ENCODE data around the gene LATS2. TPM values are rescaled to one million over a fixed set of nuclear protein-coding genes. Genes with fewer than 3 reads are reported as not detected.

The LATS2 gene
- total and polyA plus RNA-seq, 3 donors from 2014 or later: 35.6 to 40.2 (median 36.5) TPM

DNA sequence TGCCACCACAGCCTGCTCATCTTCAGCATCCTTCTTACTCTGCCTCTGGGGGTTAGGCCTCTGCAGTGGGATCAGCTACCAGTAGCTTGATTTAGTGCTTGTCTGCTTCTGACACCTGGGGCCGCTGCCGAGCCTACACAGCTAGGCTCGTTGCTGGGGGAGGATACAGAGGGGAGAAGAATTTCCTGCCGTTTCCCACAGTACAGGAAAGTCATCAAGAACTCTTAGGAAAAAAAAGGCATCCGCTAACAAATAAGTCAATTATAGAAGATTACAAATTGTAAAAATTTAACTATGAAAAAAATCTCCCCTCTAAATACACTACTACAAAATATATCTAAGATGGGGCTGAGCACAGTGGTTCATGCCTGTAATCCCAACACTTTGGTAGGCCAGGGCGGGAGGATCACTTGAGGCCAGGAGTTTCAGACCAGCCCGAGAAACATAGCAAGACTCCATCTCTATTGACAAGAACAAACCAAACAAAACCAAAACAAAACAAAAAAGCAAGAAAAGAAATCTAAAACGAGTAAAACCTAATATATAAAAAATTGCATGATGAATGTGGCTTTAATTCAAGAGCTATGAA is 26.7 kb downstream of the LATS2 start:
- peak overlapping the region in 1 of 2 donors; percentile 41 for H3K27ac ChIP-seq
- H3K4me3 ChIP-seq: no peak overlapping the region
- 45 to 46% methylated on average over 8 of the region's 8 CpGs for WGBS, 2 donors
- TF ChIP-seq POLR2A (IDR thresholded peaks at IDR 0.05): no peak
- TF ChIP-seq CTCF (IDR thresholded peaks at IDR 0.05): no peak
- no peaks in the 10 kb centered on the region for H3K9me3 ChIP-seq
- no peaks in the 10 kb centered on the region for H3K36me3 ChIP-seq (ENCODE audit: low read depth, missing control alignments)
- intact Hi-C loops (cut with DNase I; ENCODE audit: low total_unique reads): no loop called here
- no peaks in the 10 kb centered on the region for H3K27me3 ChIP-seq
- peaks cover 23% of the 10 kb centered on the region for H3K4me1 ChIP-seq
- no peak for DNase-seq

DNA sequence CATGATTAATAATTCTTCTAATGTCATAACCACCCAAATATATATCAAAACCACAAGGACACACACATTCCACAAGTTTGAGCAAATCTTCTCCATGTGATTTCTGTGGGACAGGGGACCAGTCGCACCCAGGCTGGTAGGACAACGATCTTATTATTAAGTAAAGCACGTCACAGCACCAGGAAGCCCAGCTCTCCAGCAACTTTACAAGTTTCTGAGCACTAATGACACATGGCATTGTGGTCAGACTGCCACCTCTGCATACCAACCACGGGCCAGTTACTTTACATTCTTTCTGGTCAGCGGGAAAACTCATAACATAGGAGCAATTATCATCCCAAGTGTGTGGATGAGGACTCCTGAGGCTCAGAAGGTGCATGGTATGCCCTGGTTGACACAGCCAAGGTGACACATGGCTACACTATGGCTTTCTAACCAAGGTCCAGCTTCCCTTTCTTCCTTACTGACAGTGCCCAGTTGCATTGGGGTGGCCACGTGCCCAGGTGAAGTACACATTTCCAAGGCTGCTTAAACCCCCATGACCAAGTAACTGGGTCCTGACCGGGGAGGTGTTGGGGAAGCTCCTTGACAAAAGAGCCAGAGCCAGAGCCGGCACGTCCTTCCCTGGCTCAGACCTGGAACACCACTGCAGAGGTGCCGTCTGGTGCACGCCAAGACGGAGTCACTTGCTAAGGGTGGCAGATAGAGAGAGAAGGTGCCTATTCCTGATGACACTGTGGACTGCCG is 27.4 kb downstream of the LATS2 start:
- no peak for DNase-seq
- H3K27ac ChIP-seq: peak overlapping the region in 1 of 2 donors; percentile 41
- intact Hi-C loops (cut with DNase I; ENCODE audit: low total_unique reads): no loop called here

GRCh38 chr13:21033212-21033840 is 28.1 kb downstream of the LATS2 start:
- Histone ChIP-seq H3K4me1 (peaks cover 23% of the 10 kb centered on the region), H3K36me3 (ENCODE audit: low read depth, missing control alignments) (no peaks in the 10 kb centered on the region), H3K27me3 (no peaks in the 10 kb centered on the region), H3K4me3 (no peak overlapping the region), H3K9me3 (no peaks in the 10 kb centered on the region), H3K27ac (peak overlapping the region; percentile 41 to 70)
- intact Hi-C loops (cut with DNase I; ENCODE audit: low total_unique reads): no loop called here
- TF ChIP-seq CTCF (IDR thresholded peaks at IDR 0.05): no peak
- no peak for TF ChIP-seq POLR2A (IDR thresholded peaks at IDR 0.05)
- DNase-seq: peak; percentile 52
- 22 to 43% methylated on average over 8 of the region's 8 CpGs for WGBS, 2 donors

More for the DNA sequence above, 27.4 kb downstream of the LATS2 start:
- H3K9me3 ChIP-seq: no peaks in the 10 kb centered on the region
- 73 to 82% methylated on average over 11 to 13 of the region's 13 CpGs for WGBS, 2 donors
- no peak for TF ChIP-seq CTCF (IDR thresholded peaks at IDR 0.05)
- TF ChIP-seq POLR2A (IDR thresholded peaks at IDR 0.05): no peak
- peaks cover 23% of the 10 kb centered on the region for H3K4me1 ChIP-seq
- no peak overlapping the region for H3K4me3 ChIP-seq
- H3K27me3 ChIP-seq: no peaks in the 10 kb centered on the region
- no peaks in the 10 kb centered on the region for H3K36me3 ChIP-seq (ENCODE audit: low read depth, missing control alignments)

DNA sequence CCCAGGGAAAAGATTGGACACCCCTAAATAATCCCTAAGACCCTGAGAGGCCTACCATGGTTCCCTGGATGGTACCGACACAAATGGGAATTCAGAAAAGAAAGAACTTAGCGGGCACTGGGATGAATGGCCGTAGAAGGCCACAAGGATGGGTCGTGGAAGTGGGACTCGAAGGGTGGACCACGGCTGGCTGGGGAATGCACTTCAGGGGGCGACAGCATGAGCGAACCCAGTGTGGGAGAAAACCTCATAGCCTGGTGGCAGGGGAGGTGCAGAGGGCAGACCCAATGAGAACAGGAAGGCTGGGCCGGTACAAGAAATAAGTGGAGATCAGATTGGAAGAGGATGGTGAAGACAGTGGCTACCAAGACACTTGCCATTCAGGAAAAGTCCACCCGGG is 28.7 kb downstream of the LATS2 start:
- no peaks in the 10 kb centered on the region for H3K9me3 ChIP-seq
- intact Hi-C loops (cut with DNase I; ENCODE audit: low total_unique reads): no loop called here
- H3K4me3 ChIP-seq: no peak overlapping the region
- TF ChIP-seq POLR2A (IDR thresholded peaks at IDR 0.05) (no peak), CTCF (IDR thresholded peaks at IDR 0.05) (no peak)
- no peaks in the 10 kb centered on the region for H3K27me3 ChIP-seq
- H3K27ac ChIP-seq: peak overlapping the region; percentile 41 to 70
- DNase-seq: no peak
- 90 to 94% methylated on average over 10 of the region's 10 CpGs for WGBS, 2 donors
- no peaks in the 10 kb centered on the region for H3K36me3 ChIP-seq (ENCODE audit: low read depth, missing control alignments)
- peaks cover 23% of the 10 kb centered on the region for H3K4me1 ChIP-seq

Measured in testis (tissue), 3 donors.